HCT116 (cell line): ENCODE measurements around the gene IFIT5.

Source experiments
- CTCF ChIP-seq, 3 experiments: fragments of 200-600 bp in 1 of 3; sonication (generic) in 1 of 3; IDR thresholded peaks in 2 of 3; conservative IDR thresholded peaks in 1 of 3; 2 replicates each; pipeline ENCODE4 v1.5.1; 2012 to 2017; ENCODE audit warnings: low read depth in 2 of 3, low read length in 2 of 3, antibody characterized with exemption in 1 of 3, borderline replicate concordance in 1 of 3, control low read depth in 1 of 3, mild to moderate bottlenecking in 1 of 3, mixed read lengths in 1 of 3, mixed run types in 1 of 3, moderate library complexity in 1 of 3; ENCODE audit not compliant: insufficient read depth in 1 of 3
- EZH2 ChIP-seq: fragments of 200-600 bp; sonication (generic); IDR thresholded peaks from 2 replicates; pipeline ENCODE4 v1.6.1; 2017; ENCODE audit warnings: antibody characterized with exemption, mixed run types
- FOSL1 ChIP-seq: IDR thresholded peaks from 2 replicates; pipeline ENCODE4 v1.6.1; 2012; ENCODE audit warnings: low read depth
- POLR2A ChIP-seq: IDR thresholded peaks from 2 replicates; pipeline ENCODE4 v1.7.0; 2011; ENCODE audit warnings: borderline replicate concordance; ENCODE audit not compliant: insufficient read depth, insufficient read length; ENCODE audit errors: extremely low read depth
- POLR2AphosphoS5 ChIP-seq: IDR thresholded peaks from 2 replicates; pipeline ENCODE4 v1.6.1; 2011; ENCODE audit warnings: mild to moderate bottlenecking, low read depth, low read length, moderate library complexity
- RAD21 ChIP-seq: IDR thresholded peaks from 2 replicates; pipeline ENCODE4 v1.6.1; 2012; ENCODE audit warnings: low read depth, mild to moderate bottlenecking
- YY1 ChIP-seq: IDR thresholded peaks from 2 replicates; pipeline ENCODE4 v1.6.1; 2011; ENCODE audit warnings: low read length, low read depth, moderate library complexity, mild to moderate bottlenecking; ENCODE audit not compliant: insufficient replicate concordance; ENCODE audit errors: extremely low read depth

GRCh38 chr10:89465196-89465595 is 50.8 kb downstream of the IFIT5 start:
- TF ChIP-seq RAD21 (no peak), POLR2A (no peak), CTCF (IDR thresholded peaks at IDR 0.05 in 2 of 3, conservative IDR thresholded peaks at IDR 0.05 in 1 of 3; ENCODE audit: borderline replicate concordance in 1 of 3, insufficient read depth in 1 of 3, low read depth in 2 of 3, low read length in 2 of 3) (no peak), EZH2 (no peak), FOSL1 (no peak), YY1 (no peak), POLR2AphosphoS5 (no peak)
